ENCODE results near the gene TRIM37.
A peak's percentile ranks its signal among the peaks of the same experiment; 100 is the strongest.
"Not testable (repeated sequence)": the region's sequence is repeated elsewhere in the genome, so short reads cannot be mapped to it uniquely, and the experiment has no call there.

TRIM37 gene

DNA sequence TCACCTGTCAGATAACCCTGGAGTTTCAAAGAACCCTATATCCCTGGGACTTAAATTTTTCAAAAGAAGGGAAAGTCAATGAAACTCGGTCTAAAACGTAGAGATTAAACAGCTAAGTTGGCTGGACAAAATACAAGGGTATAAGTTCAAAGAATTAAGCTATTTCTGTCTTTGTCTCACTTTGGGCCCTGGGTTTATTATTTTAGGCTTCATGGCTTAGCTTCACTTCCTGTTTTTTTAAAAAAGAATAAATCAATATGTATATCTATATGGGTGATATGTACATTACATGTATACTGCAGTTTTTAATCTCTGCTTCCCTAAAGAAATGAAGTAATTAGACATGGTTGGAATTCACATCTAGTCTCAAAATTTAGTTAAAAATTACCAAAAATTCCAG lies 132.3 kb downstream of the TRIM37 start:
- Mint-ChIP-seq H3K36me3 (ENCODE audit: low read depth) (no peaks in the 10 kb centered on the region), H3K27me3 (no peaks in the 10 kb centered on the region), H3K4me3 (no peak overlapping the region), H3K9me3 (no peaks in the 10 kb centered on the region), H3K4me1 (no peaks in the 10 kb centered on the region), H3K27ac (no peak overlapping the region)
- ATAC-seq = no peak
- DNase-seq = no peak

DNA sequence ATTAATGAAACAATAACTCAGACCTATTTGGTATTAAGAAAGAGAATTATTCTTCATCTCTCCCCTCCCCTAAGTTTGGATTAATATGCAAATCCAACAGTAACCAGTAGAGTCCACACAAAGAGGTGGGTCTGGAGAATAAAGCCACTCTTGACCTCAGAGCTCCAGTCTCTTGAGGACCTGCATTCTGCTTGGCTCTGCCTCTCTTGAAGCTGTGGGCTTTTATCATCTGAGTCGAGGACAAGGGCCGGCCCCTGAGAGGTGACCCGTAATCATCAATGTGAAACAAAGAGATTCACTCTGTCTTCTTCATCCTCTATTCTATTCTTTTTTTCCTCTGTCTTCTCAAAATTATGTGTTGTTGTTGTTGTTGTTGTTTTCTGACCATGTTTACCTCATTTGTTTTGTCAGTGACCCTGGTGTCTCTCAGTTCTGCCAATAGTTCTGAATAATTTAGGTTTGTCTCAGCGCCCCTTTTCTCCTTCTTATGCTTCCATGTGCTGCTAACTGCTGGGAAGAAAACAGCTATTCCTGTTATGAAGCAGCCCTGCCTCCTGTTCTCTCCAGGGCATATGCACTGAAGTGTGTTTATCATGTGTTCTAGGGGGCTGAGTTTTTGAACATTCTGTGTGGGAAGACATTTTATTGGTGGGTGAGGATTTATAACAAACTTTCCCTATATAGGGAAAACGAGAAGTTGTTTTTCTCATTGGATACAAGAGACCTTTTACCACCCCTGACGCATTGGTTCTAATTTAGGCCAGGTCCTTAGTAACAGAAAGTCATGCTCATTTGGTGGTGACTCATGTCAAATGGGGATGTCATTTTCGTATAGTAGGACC lies 135.8 kb downstream of the TRIM37 start:
- H3K27me3 Mint-ChIP-seq = no peaks in the 10 kb centered on the region
- ATAC-seq = no peak
- H3K4me3 Mint-ChIP-seq = no peak overlapping the region
- no peaks in the 10 kb centered on the region for H3K36me3 Mint-ChIP-seq (ENCODE audit: low read depth)
- no peak for DNase-seq
- H3K27ac Mint-ChIP-seq = no peak overlapping the region
- H3K4me1 Mint-ChIP-seq = peaks cover 4% of the 10 kb centered on the region
- no peaks in the 10 kb centered on the region for H3K9me3 Mint-ChIP-seq

DNA sequence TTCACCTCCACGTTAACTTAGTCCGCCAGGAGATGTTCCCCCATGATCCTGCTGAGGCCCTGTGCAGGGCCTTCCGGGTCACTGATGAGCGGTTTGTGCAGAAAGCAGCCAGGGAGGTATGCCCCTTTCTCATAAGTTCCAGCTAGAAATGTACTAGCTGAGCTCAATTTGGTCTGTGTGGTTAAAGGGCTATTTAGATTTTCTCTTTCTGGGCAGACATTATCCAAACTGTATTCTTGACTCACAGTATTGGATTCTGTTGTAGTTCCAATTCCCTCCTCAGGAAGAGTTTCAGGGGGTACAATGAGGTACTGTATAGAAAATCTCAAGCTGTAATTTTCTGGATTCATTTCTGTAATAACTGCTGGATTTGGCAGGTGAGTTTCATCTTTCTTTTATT lies 137.1 kb downstream of the TRIM37 start:
- Mint-ChIP-seq H3K27ac (no peak overlapping the region), H3K9me3 (no peaks in the 10 kb centered on the region)

DNA sequence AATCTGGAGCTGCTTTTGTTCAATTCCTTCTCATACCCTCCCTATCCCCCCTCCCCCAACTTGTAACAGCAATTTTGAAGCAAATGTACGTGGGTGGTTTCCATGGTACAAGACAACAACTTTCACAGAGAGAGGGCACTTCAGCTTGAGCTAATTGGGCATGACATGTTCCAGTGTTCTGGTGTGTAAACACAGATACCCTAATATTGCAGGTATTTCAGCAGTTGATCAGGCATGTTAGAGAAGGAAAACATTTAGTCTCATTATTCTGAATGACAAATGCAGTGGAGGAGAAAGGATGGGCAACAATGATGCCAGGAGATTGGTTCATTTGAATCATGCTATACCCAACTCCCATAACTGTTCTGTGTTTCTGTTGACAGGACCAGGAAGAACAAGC lies 137.5 kb downstream of the TRIM37 start:
- H3K9me3 Mint-ChIP-seq = no peaks in the 10 kb centered on the region
- H3K27me3 Mint-ChIP-seq = no peaks in the 10 kb centered on the region
- peaks cover 4% of the 10 kb centered on the region for H3K4me1 Mint-ChIP-seq
- no peak for ATAC-seq
- DNase-seq = no peak
- H3K27ac Mint-ChIP-seq = no peak overlapping the region
- H3K4me3 Mint-ChIP-seq = no peak overlapping the region
- H3K36me3 Mint-ChIP-seq (ENCODE audit: low read depth) = no peaks in the 10 kb centered on the region

More for the DNA sequence above, 137.1 kb downstream of the TRIM37 start:
- ATAC-seq = no peak
- Mint-ChIP-seq H3K4me1 (peaks cover 4% of the 10 kb centered on the region), H3K36me3 (ENCODE audit: low read depth) (no peaks in the 10 kb centered on the region), H3K4me3 (no peak overlapping the region), H3K27me3 (no peaks in the 10 kb centered on the region)
- DNase-seq = no peak

DNA sequence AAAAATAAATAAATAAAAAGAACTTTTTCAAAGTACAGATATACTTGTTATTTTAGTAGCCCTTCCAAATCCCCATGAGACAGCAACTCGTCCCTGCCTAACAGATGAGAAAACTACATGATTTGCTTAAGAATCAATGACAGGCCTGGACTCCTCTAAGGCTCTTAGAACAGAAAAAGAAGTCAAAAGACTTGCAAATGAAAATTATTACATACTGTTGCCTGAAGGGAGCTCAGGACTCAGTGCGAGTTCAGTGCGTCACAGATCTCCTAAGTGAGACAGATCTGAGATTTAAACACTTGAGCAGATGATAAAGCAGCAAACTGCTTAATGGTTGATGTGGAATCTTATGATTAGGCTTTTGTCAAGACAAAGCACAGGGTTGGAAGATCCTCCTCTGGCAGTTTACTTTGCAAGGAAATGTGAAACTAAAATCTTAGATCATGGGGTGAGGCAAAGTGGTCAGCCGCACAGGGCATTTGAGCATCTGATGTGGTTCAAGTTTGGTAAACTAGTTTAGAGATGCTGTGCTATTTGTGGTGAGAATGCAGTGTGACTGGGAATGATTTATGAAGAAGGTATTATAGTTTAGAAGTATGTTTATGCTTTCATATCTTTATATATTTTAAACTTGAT lies 138.1 kb downstream of the TRIM37 start:
- DNase-seq = no peak
- Mint-ChIP-seq H3K4me1 (peaks cover 4% of the 10 kb centered on the region), H3K27ac (no peak overlapping the region), H3K9me3 (no peaks in the 10 kb centered on the region), H3K27me3 (no peaks in the 10 kb centered on the region), H3K4me3 (no peak overlapping the region), H3K36me3 (ENCODE audit: low read depth) (no peaks in the 10 kb centered on the region)
- no peak for ATAC-seq

DNA sequence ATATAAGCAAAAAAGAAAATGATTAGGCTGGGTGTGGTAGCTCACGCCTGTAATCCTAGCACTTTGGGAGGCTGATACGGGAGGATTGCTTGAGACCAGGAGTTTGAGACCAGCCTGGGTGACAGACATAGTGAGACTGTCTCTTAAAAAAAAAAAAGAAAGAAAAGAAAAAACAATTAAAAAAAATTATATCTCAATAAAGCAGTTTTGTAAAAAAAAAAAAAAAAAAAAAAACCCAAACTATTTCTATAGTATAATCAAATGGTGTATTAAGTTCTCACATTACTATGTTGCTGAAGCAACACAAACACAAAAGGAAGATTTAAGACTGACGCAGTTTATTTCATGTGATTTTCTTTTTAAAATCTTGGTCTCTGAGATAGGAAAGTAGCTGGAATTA lies 140.5 kb downstream of the TRIM37 start:
- H3K4me3 Mint-ChIP-seq = no peak overlapping the region
- no peaks in the 10 kb centered on the region for H3K27me3 Mint-ChIP-seq
- peaks cover 4% of the 10 kb centered on the region for H3K4me1 Mint-ChIP-seq
- H3K9me3 Mint-ChIP-seq = no peaks in the 10 kb centered on the region
- ATAC-seq = no peak
- no peak overlapping the region for H3K27ac Mint-ChIP-seq
- H3K36me3 Mint-ChIP-seq (ENCODE audit: low read depth) = no peaks in the 10 kb centered on the region
- DNase-seq = no peak

DNA sequence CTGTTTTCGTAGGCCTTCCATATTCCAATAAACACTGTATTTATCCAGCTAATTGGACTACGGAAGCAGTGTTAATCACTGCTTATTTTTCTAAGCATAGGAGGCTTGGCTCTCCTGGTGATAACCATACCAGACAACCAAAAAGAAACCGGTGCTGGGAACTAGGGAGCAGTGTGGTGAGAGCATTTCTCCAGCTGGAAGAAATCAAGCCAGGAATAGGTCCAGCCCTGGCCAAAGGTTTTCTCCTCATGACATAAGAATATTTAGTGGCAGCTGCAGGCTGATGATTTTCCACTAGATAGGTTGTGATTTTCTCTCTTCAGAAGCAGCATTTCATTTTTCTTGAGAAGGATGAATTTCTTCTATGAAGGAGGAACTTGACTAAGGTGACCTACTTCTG lies 141.5 kb downstream of the TRIM37 start:
- Mint-ChIP-seq H3K9me3 (no peaks in the 10 kb centered on the region), H3K36me3 (ENCODE audit: low read depth) (no peaks in the 10 kb centered on the region), H3K4me3 (no peak overlapping the region), H3K27ac (no peak overlapping the region), H3K27me3 (no peaks in the 10 kb centered on the region), H3K4me1 (peaks cover 4% of the 10 kb centered on the region)
- DNase-seq = no peak
- no peak for ATAC-seq

DNA sequence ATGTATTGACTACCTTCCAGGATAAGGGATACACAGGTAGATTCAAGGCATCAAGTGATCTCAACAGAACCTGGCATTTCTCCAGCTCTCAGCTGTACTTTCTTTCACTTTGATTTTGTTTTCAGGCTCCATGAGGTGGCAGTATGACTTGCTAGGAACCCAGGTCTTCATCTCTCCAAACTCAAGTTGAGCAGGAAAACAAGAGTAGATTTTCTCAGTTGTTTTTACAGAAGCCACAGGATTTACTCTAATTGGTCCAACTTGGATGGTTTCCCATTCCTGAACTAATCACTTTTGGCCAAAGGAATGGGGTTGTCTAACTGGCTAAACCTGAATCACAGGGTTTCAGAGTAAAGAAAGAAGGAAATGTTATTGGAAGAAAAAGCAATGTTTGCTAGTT lies 146.6 kb downstream of the TRIM37 start:
- H3K36me3 Mint-ChIP-seq (ENCODE audit: low read depth) = no peaks in the 10 kb centered on the region
- H3K27me3 Mint-ChIP-seq = no peaks in the 10 kb centered on the region
- H3K4me1 Mint-ChIP-seq = no peaks in the 10 kb centered on the region
- ATAC-seq (no peak), DNase-seq (no peak)
- no peaks in the 10 kb centered on the region for H3K9me3 Mint-ChIP-seq
- no peak overlapping the region for H3K27ac Mint-ChIP-seq
- no peak overlapping the region for H3K4me3 Mint-ChIP-seq

DNA sequence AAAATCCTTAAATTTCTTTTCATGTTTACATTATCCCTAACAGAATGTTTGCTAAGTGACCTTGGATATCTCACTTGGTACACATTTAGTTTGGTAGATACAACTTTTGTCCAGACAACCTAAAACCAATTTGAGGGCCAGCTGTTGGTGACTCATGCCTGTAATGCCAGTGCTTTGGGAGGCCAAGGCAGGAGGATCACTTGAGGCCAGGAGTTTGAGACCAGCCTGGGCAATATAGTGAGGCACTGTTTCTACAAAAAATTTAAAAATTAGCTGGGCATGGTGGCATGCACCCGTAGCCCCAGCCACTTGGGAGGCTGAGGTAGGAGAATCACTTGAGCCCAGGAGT lies 149.0 kb downstream of the TRIM37 start:
- H3K9me3 Mint-ChIP-seq, ATAC-seq, H3K4me1 Mint-ChIP-seq: not testable (repeated sequence)

DNA sequence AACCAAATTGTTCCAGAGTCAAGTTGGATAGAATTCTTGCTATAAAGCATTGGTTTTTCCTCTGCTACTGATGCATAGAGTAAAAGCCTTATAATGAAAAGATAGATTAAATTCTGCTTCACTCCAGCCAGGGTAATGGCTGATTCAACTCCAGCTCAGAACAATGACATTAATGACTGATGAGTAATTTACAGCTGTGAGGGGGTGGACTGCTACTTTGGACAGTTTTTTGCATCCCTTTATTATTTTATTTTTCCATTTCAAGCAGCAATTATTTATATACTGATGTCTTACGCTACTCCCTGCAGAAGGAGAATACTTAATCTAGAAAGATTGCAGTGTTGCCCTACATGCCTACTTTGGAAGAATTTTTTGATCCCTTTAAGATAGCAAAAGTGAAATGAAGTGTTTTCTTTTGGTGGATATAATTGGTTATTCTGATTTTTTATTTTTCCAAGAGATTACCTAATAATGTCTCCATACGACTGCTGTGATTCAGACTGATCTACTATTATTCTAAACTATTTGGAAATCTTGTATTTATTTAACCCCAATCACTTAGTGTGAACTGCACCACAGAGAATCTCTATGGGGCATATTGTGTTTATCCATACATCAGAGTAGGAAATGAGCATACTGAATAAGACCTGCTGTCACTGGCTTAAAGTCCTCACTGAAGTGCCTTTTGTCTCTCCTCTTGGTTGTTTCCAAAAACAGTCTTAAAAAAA lies 149.5 kb downstream of the TRIM37 start:
- no peak for ATAC-seq
- Mint-ChIP-seq H3K9me3 (peaks cover 8% of the 10 kb centered on the region), H3K4me1 (peaks cover 6% of the 10 kb centered on the region), H3K36me3 (ENCODE audit: low read depth) (peaks cover 4% of the 10 kb centered on the region), H3K27ac (no peak overlapping the region), H3K4me3 (no peak overlapping the region), H3K27me3 (no peaks in the 10 kb centered on the region)
- no peak for DNase-seq

More for the DNA sequence above, 149.0 kb downstream of the TRIM37 start:
- DNase-seq; H3K36me3 Mint-ChIP-seq (ENCODE audit: low read depth); H3K4me3 Mint-ChIP-seq; H3K27me3 Mint-ChIP-seq; H3K27ac Mint-ChIP-seq: not testable (repeated sequence)

DNA sequence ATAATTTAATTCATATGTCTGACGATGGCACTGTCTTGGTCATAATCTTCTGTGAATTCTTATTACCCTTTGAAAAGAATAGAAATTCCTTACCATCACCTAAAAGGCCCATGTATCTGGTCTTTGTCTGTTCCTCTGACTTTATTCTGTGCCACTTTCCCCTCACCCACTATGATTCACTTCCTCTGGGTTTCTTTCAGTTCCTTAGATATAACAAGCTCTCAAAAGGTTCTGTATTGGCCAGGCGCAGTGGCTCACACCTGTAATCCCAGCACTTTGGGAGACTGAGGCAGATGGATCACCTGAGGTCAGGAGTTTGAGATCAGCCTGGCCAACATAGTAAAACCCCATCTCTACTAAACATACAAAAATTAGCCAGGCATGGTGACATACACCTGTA lies 152.3 kb downstream of the TRIM37 start:
- DNase-seq, H3K4me1 Mint-ChIP-seq, ATAC-seq, H3K4me3 Mint-ChIP-seq, H3K27me3 Mint-ChIP-seq: not testable (repeated sequence)
- peak overlapping the region; percentile 15 for H3K27ac Mint-ChIP-seq
- peaks cover 28% of the 10 kb centered on the region for H3K9me3 Mint-ChIP-seq
- H3K36me3 Mint-ChIP-seq (ENCODE audit: low read depth) = peaks cover 13% of the 10 kb centered on the region

DNA sequence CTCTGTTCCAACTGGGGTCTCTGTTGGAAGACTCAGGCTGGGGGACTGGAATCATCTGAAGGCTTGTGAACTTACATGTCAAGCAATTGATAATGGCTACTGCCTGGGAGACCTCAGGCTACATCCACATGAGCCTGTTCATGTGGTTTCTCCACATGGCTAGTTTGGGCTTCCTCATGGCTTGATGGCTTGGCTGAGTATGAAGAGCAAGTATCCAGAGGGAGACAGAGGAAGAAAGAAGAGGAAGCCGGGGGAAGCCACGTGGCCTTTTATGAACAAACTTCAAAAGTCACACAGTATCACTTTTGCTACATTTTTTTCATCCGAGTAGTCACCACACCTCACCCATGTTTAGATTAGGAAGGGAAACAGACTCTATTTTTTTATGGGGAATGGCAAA lies 158.9 kb downstream of the TRIM37 start:
- peaks cover 10% of the 10 kb centered on the region for H3K27me3 Mint-ChIP-seq
- ATAC-seq (no peak), DNase-seq (no peak)
- no peak overlapping the region for H3K4me3 Mint-ChIP-seq
- no peak overlapping the region for H3K27ac Mint-ChIP-seq
- peaks cover 36% of the 10 kb centered on the region for H3K9me3 Mint-ChIP-seq
- peaks cover 12% of the 10 kb centered on the region for H3K36me3 Mint-ChIP-seq (ENCODE audit: low read depth)
- no peaks in the 10 kb centered on the region for H3K4me1 Mint-ChIP-seq

DNA sequence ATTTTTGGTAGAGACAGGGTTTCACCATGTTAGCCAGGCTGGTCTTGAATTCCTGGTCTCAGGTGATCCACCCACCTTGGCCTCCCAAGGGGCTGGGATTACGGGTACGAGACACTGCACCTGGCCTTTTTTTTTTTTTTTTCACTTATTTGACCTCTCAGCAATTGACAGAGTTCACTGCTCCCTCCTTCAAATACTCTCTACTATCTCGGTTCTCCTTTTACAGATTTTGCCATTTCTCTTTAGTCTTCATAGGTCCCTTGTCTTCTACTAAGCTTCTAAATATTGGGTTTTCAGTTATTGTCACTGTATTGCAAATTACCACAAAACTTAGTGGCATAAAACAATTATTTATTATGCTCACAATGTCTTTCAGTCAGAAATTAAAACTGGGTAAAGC lies 159.3 kb downstream of the TRIM37 start:
- H3K27ac Mint-ChIP-seq = no peak overlapping the region
- peaks cover 12% of the 10 kb centered on the region for H3K36me3 Mint-ChIP-seq (ENCODE audit: low read depth)
- H3K4me3 Mint-ChIP-seq = no peak overlapping the region
- H3K27me3 Mint-ChIP-seq = peaks cover 10% of the 10 kb centered on the region
- ATAC-seq = no peak
- no peaks in the 10 kb centered on the region for H3K4me1 Mint-ChIP-seq
- peaks cover 36% of the 10 kb centered on the region for H3K9me3 Mint-ChIP-seq
- DNase-seq = no peak

DNA sequence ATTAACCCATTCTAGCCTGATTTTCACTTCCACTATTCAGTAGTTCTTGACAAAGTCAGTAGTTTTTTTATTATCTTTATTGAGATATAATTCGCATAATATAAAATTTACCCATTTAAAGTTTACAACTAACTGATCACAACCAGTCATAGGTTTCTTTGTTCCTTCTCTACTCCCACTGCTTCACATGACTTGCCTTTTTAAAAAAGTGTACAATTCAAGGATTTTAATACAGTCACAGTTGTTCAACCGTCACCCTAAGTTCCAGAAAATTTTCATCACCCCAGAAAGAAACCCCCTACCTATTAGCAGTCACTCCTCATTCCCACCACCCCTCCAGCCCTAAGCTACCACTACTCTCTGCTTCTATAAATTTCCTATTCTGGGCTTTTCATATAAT lies 162.5 kb downstream of the TRIM37 start:
- peaks cover 1% of the 10 kb centered on the region for H3K36me3 Mint-ChIP-seq (ENCODE audit: low read depth)
- no peak overlapping the region for H3K4me3 Mint-ChIP-seq
- ATAC-seq = no peak
- no peaks in the 10 kb centered on the region for H3K4me1 Mint-ChIP-seq
- peaks cover 14% of the 10 kb centered on the region for H3K9me3 Mint-ChIP-seq
- peaks cover 10% of the 10 kb centered on the region for H3K27me3 Mint-ChIP-seq
- no peak for DNase-seq
- no peak overlapping the region for H3K27ac Mint-ChIP-seq

DNA sequence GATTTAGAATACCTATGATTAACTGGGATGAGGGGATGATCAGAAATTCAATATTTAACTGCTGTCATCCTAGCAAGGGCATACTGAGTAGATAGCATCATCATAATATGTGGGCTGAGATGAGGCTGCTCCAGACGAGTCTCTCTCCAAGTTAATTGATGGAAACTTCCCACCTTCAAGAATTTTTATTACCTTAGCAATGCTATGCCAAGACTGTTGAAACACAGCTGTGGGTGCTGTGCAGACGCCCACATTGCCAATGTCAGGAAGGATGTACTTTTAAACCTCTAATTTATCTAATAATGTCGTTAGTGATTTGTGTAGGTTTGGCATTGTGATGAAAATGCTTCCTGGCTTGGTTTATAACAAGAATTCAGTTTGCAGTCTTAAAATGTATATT lies 170.4 kb downstream of the TRIM37 start:
- no peak for ATAC-seq
- no peaks in the 10 kb centered on the region for H3K36me3 Mint-ChIP-seq (ENCODE audit: low read depth)
- H3K27me3 Mint-ChIP-seq = no peaks in the 10 kb centered on the region
- no peak overlapping the region for H3K4me3 Mint-ChIP-seq
- H3K4me1 Mint-ChIP-seq = no peaks in the 10 kb centered on the region
- H3K9me3 Mint-ChIP-seq = no peaks in the 10 kb centered on the region
- no peak overlapping the region for H3K27ac Mint-ChIP-seq
- DNase-seq = no peak
